ENCODE measurements around the gene LAMTOR1.

GRCh38 chr11:72072348-72072747 is 30.7 kb downstream of the LAMTOR1 start:
- TF ChIP-seq CTCF (IDR thresholded peaks at IDR 0.05) (no peak), POLR2A (IDR thresholded peaks at IDR 0.05) (no peak)

Measured in body of pancreas (tissue), 4 donors.